Activated T-cell treated with anti-CD3 and anti-CD28 coated beads, Interleukin-2, amount 50 U/mL, for 1 hour (primary cell): ENCODE results near the gene STAB2.
A peak's percentile ranks its signal among the peaks of the same experiment; 100 is the strongest.

Experiments
- DNase-seq: peaks from one replicate; pipeline ENCODE4 v3.0.0-alpha.2; 2020

The STAB2 gene

GRCh38 chr12:103586791-103587370 is at the start of gene STAB2:
Gene STAB2 (plus strand): TSS chr12:103587273. CDS start chr12:103587477, 204 bp downstream.
- DNase-seq: no peak

GRCh38 chr12:103538397-103538796 is 48.7 kb upstream of the STAB2 start:
- DNase-seq: no peak

GRCh38 chr12:103540319-103540718 is 46.8 kb upstream of the STAB2 start:
- no peak for DNase-seq

- no peak for DNase-seq
Measured at GRCh38 chr12:103542078-103542477, 45.0 kb upstream of the STAB2 start.

- no peak for DNase-seq
Measured at GRCh38 chr12:103546959-103547358, 40.1 kb upstream of the STAB2 start.

- DNase-seq: no peak
Measured at GRCh38 chr12:103547376-103547775, 39.7 kb upstream of the STAB2 start.

GRCh38 chr12:103547929-103548328 is 39.1 kb upstream of the STAB2 start:
- no peak for DNase-seq

GRCh38 chr12:103548622-103549601 is 38.2 kb upstream of the STAB2 start:
- peak; percentile 62 for DNase-seq

GRCh38 chr12:103556890-103557627 is 30.0 kb upstream of the STAB2 start:
- no peak for DNase-seq

GRCh38 chr12:103557628-103558010 is 29.5 kb upstream of the STAB2 start:
- DNase-seq: no peak

GRCh38 chr12:103558879-103559278 is 28.2 kb upstream of the STAB2 start:
- DNase-seq: no peak

- no peak for DNase-seq
Measured at GRCh38 chr12:103560604-103561101, 26.4 kb upstream of the STAB2 start.

- DNase-seq: no peak
Measured at GRCh38 chr12:103561174-103561573, 25.9 kb upstream of the STAB2 start.

GRCh38 chr12:103566398-103566797 is 20.7 kb upstream of the STAB2 start:
- no peak for DNase-seq

- DNase-seq: no peak
Measured at GRCh38 chr12:103569278-103569677, 17.8 kb upstream of the STAB2 start.

GRCh38 chr12:103571286-103571685 is 15.8 kb upstream of the STAB2 start:
- no peak for DNase-seq

GRCh38 chr12:103572312-103573045 is 14.6 kb upstream of the STAB2 start:
- no peak for DNase-seq

- no peak for DNase-seq
Measured at GRCh38 chr12:103573185-103573584, 13.9 kb upstream of the STAB2 start.

- no peak for DNase-seq
Measured at GRCh38 chr12:103578926-103579325, 8.1 kb upstream of the STAB2 start.

GRCh38 chr12:103580026-103580425 is 7.0 kb upstream of the STAB2 start:
- no peak for DNase-seq

GRCh38 chr12:103583008-103583407 is 4.1 kb upstream of the STAB2 start:
- DNase-seq: no peak

GRCh38 chr12:103586132-103586531 is 941 bp upstream of the STAB2 start:
- DNase-seq: no peak

- DNase-seq: no peak
Measured at GRCh38 chr12:103588680-103589079, 1.6 kb downstream of the STAB2 start.
